Smooth muscle cell of the brain vasculature (primary cell): Measurements from ENCODE around the gene MTREX.

Experiments used
- DNase-seq: peaks from one replicate; pipeline ENCODE4 v3.0.0-alpha.2; 2012; ENCODE audit warnings: low read depth, low spot score

The MTREX gene

GRCh38 chr5:55324815-55325418 lies 17.1 kb downstream of the MTREX start:
- no peak for DNase-seq

- DNase-seq = no peak
Measured at GRCh38 chr5:55325621-55326020, 17.8 kb downstream of the MTREX start.

GRCh38 chr5:55327281-55327680 lies 19.5 kb downstream of the MTREX start:
- DNase-seq = no peak

GRCh38 chr5:55331321-55331720 lies 23.5 kb downstream of the MTREX start:
- no peak for DNase-seq

- DNase-seq = no peak
Measured at GRCh38 chr5:55333017-55333416, 25.2 kb downstream of the MTREX start.

GRCh38 chr5:55333811-55334210 lies 26.0 kb downstream of the MTREX start:
- no peak for DNase-seq

- no peak for DNase-seq
Measured at GRCh38 chr5:55338092-55338613, 30.4 kb downstream of the MTREX start.

GRCh38 chr5:55338810-55339243 lies 31.0 kb downstream of the MTREX start:
- DNase-seq = no peak

- no peak for DNase-seq
Measured at GRCh38 chr5:55343107-55343506, 35.3 kb downstream of the MTREX start.

GRCh38 chr5:55343609-55344008 lies 35.8 kb downstream of the MTREX start:
- no peak for DNase-seq

GRCh38 chr5:55344392-55344992 lies 36.7 kb downstream of the MTREX start:
- peak; percentile 57 for DNase-seq

- no peak for DNase-seq
Measured at GRCh38 chr5:55345327-55345726, 37.5 kb downstream of the MTREX start.

GRCh38 chr5:55347786-55348185 lies 40.0 kb downstream of the MTREX start:
- no peak for DNase-seq

GRCh38 chr5:55350754-55351153 lies 43.0 kb downstream of the MTREX start:
- DNase-seq = no peak

- no peak for DNase-seq
Measured at GRCh38 chr5:55356896-55357295, 49.1 kb downstream of the MTREX start.

GRCh38 chr5:55360190-55360589 lies 52.4 kb downstream of the MTREX start:
- no peak for DNase-seq

- DNase-seq = no peak
Measured at GRCh38 chr5:55363856-55364255, 56.1 kb downstream of the MTREX start.

GRCh38 chr5:55364537-55365055 lies 56.8 kb downstream of the MTREX start:
- DNase-seq = no peak

- no peak for DNase-seq
Measured at GRCh38 chr5:55370291-55370925, 62.6 kb downstream of the MTREX start.

- no peak for DNase-seq
Measured at GRCh38 chr5:55371145-55371544, 63.4 kb downstream of the MTREX start.

- DNase-seq = no peak
Measured at GRCh38 chr5:55372130-55372925, 64.5 kb downstream of the MTREX start.

GRCh38 chr5:55377810-55378209 lies 70.0 kb downstream of the MTREX start:
- no peak for DNase-seq
